Caki2 (cell line): ENCODE measurements around the gene PTPN9. TPM values are rescaled to one million over a fixed set of nuclear protein-coding genes. Genes with fewer than 3 reads are reported as not detected.
"Not testable (repeated sequence)": the region's sequence is repeated elsewhere in the genome, so short reads cannot be mapped to it uniquely, and the experiment has no call there.

Experiments
- DNase-seq: peaks from one replicate; pipeline ENCODE4 v3.0.0-alpha.2; 2015; ENCODE audit warnings: low read depth
- in situ Hi-C: cut with HindIII; loops from 2 replicates; pipeline ENCODE4 v1.10.0; 2016; ENCODE audit warnings: low sequenced_read_pairs, low pct_unique_long_range_greater_than_20kb, mixed read lengths
- total RNA-seq: library from RNA; depleted of rRNA; stranded (reverse); fragments of >200 nt; shearing (Covaris generic); gene quantifications from 2 replicates; pipeline ENCODE4 v1.2.3, GENCODE V29; 2014; ENCODE audit warnings: low replicate concordance; rRNA removed

PTPN9 gene
- total RNA-seq, 1 experiment from 2014 or later: 18.1 TPM

- DNase-seq: not testable (repeated sequence)
- in situ Hi-C loops: loop anchor here (10.0 kb wide), 1 partner anchor 147 kb away; no protein-coding TSS in a partner anchor
Observed at GRCh38 chr15:75448171-75448570, 130.9 kb downstream of the PTPN9 start.

- in situ Hi-C loops: loop anchor here (10.0 kb wide), 1 partner anchor 149 kb away; no protein-coding TSS in a partner anchor
- DNase-seq: no peak
Observed at GRCh38 chr15:75446151-75446550, 133.0 kb downstream of the PTPN9 start.

- DNase-seq: not testable (repeated sequence)
- in situ Hi-C loops: loop anchor here (10.0 kb wide), 1 partner anchor 149 kb away; no protein-coding TSS in a partner anchor
Observed at GRCh38 chr15:75445324-75445723, 133.8 kb downstream of the PTPN9 start.

GRCh38 chr15:75443972-75444453 is 135.1 kb downstream of the PTPN9 start:
- in situ Hi-C loops: loop anchor here (10.0 kb wide), 1 partner anchor 151 kb away; no protein-coding TSS in a partner anchor
- not testable (repeated sequence) for DNase-seq

- in situ Hi-C loops: no loop called here
- no peak for DNase-seq
Observed at GRCh38 chr15:75437721-75438120, 141.4 kb downstream of the PTPN9 start.

GRCh38 chr15:75436881-75437280 is 142.2 kb downstream of the PTPN9 start:
- in situ Hi-C loops: no loop called here
- no peak for DNase-seq

- DNase-seq: no peak
- in situ Hi-C loops: no loop called here
Observed at GRCh38 chr15:75431682-75432081, 147.4 kb downstream of the PTPN9 start.

GRCh38 chr15:75431270-75431669 is 147.8 kb downstream of the PTPN9 start:
- no peak for DNase-seq
- in situ Hi-C loops: no loop called here

- DNase-seq: no peak
- in situ Hi-C loops: no loop called here
Observed at GRCh38 chr15:75430259-75430658, 148.9 kb downstream of the PTPN9 start.

- DNase-seq: no peak
- in situ Hi-C loops: no loop called here
Observed at GRCh38 chr15:75428152-75428551, 151.0 kb downstream of the PTPN9 start.

GRCh38 chr15:75425966-75426500 is 153.1 kb downstream of the PTPN9 start:
- in situ Hi-C loops: no loop called here
- no peak for DNase-seq

GRCh38 chr15:75422554-75422953 is 156.6 kb downstream of the PTPN9 start:
- in situ Hi-C loops: no loop called here
- no peak for DNase-seq

GRCh38 chr15:75420698-75421097 is 158.4 kb downstream of the PTPN9 start:
- no peak for DNase-seq
- in situ Hi-C loops: no loop called here

- in situ Hi-C loops: no loop called here
- DNase-seq: no peak
Observed at GRCh38 chr15:75416584-75416983, 162.5 kb downstream of the PTPN9 start.

Other genes with a start within 250 kb of the PTPN9 start
- gene COMMD4, start 243.3 kb downstream of the PTPN9 start, total RNA-seq: 165 and 212 TPM in 2 replicates
- gene NEIL1, start 232.3 kb downstream of the PTPN9 start, total RNA-seq: not detected in 2 replicates
- 66.8 and 90.6 TPM in 2 replicates for gene MAN2C1, start 210.7 kb downstream of the PTPN9 start, total RNA-seq
- 17.7 and 32.6 TPM in 2 replicates for gene SIN3A, start 127.6 kb downstream of the PTPN9 start, total RNA-seq
- gene SNUPN, start 46.4 kb upstream of the PTPN9 start, total RNA-seq: 37.9 and 38.7 TPM in 2 replicates
- 52.3 and 76.2 TPM in 2 replicates for gene IMP3, start 60.9 kb upstream of the PTPN9 start, total RNA-seq
- gene SNX33, start 68.6 kb upstream of the PTPN9 start, total RNA-seq: 9.0 and 10.2 TPM in 2 replicates
- gene CSPG4, start 133.5 kb upstream of the PTPN9 start, total RNA-seq: 0.03 and 0.20 TPM in 2 replicates